SK-N-MC (cell line): ENCODE data around the gene TCERG1L.

Experiments
- EZH2 ChIP-seq: fragments of 200-600 bp; sonication (generic); IDR thresholded peaks from one replicate; pipeline ENCODE4 v1.6.1; 2017; ENCODE audit warnings: antibody characterized with exemption
- POLR2AphosphoS5 ChIP-seq: IDR thresholded peaks from 2 replicates; pipeline ENCODE4 v1.6.1; 2012; ENCODE audit warnings: mild to moderate bottlenecking, low read depth, low read length, borderline replicate concordance

- TF ChIP-seq POLR2AphosphoS5 (no peak), EZH2 (no peak)
These were observed 208.8 kb downstream of the TCERG1L start for GRCh38 chr10:131102676-131103075.
